ENCODE measurements around the gene PCGF1.
A peak's percentile ranks its signal among the peaks of the same experiment; 100 is the strongest.

Gene PCGF1

GRCh38 chr2:74515981-74516633 is 8.6 kb upstream of the PCGF1 start:
- H3K4me1 ChIP-seq = no peaks in the 10 kb centered on the region
- no peaks in the 10 kb centered on the region for H3K9me3 ChIP-seq
- H3K27me3 ChIP-seq (ENCODE audit: low read depth) = no peaks in the 10 kb centered on the region
- no peak overlapping the region for H3K4me3 ChIP-seq
- in situ Hi-C loops (cut with MboI; ENCODE audit: low sequenced_read_pairs) = no loop called here
- DNase-seq (ENCODE audit: low spot score in 2 of 2) = no peak
- no peaks in the 10 kb centered on the region for H3K36me3 ChIP-seq (replicated peaks)

- DNase-seq (ENCODE audit: low spot score in 2 of 2) = no peak
- no peaks in the 10 kb centered on the region for H3K9me3 ChIP-seq
- H3K4me1 ChIP-seq = no peaks in the 10 kb centered on the region
- no peaks in the 10 kb centered on the region for H3K36me3 ChIP-seq (replicated peaks)
- no peaks in the 10 kb centered on the region for H3K27me3 ChIP-seq (ENCODE audit: low read depth)
- no peak overlapping the region for H3K4me3 ChIP-seq
- in situ Hi-C loops (cut with MboI; ENCODE audit: low sequenced_read_pairs) = no loop called here
These were observed 7.9 kb upstream of the PCGF1 start for GRCh38 chr2:74515271-74515980.

GRCh38 chr2:74514368-74515270 is 7.1 kb upstream of the PCGF1 start, which contains the start of gene TLX2:
TLX2 (plus strand) TSS chr2:74514450; CDS start chr2:74514807, 357 bp downstream.
- in situ Hi-C loops (cut with MboI; ENCODE audit: low sequenced_read_pairs) = no loop called here
- Histone ChIP-seq H3K9me3 (no peaks in the 10 kb centered on the region), H3K27me3 (ENCODE audit: low read depth) (no peaks in the 10 kb centered on the region), H3K4me1 (no peaks in the 10 kb centered on the region), H3K36me3 (replicated peaks) (no peaks in the 10 kb centered on the region), H3K4me3 (no peak within 1 kb of the TSS)
- DNase-seq (ENCODE audit: low spot score in 2 of 2) = no peak

- H3K4me3 ChIP-seq = no peak overlapping the region
- no peaks in the 10 kb centered on the region for H3K9me3 ChIP-seq
- DNase-seq (ENCODE audit: low spot score in 2 of 2) = no peak
- in situ Hi-C loops (cut with MboI; ENCODE audit: low sequenced_read_pairs) = no loop called here
- no peaks in the 10 kb centered on the region for H3K4me1 ChIP-seq
- H3K27me3 ChIP-seq (ENCODE audit: low read depth) = no peaks in the 10 kb centered on the region
- H3K36me3 ChIP-seq (replicated peaks) = no peaks in the 10 kb centered on the region
These were observed 6.3 kb upstream of the PCGF1 start for GRCh38 chr2:74513605-74514367.

GRCh38 chr2:74512744-74513604 is 5.5 kb upstream of the PCGF1 start:
- no peak overlapping the region for H3K4me3 ChIP-seq
- no peaks in the 10 kb centered on the region for H3K36me3 ChIP-seq (replicated peaks)
- no peaks in the 10 kb centered on the region for H3K27me3 ChIP-seq (ENCODE audit: low read depth)

GRCh38 chr2:74511104-74511989 is 3.9 kb upstream of the PCGF1 start:
- H3K4me3 ChIP-seq = no peak overlapping the region
- no peak for DNase-seq (ENCODE audit: low spot score in 2 of 2)
- H3K36me3 ChIP-seq (replicated peaks) = no peaks in the 10 kb centered on the region
- in situ Hi-C loops (cut with MboI; ENCODE audit: low sequenced_read_pairs) = no loop called here
- no peaks in the 10 kb centered on the region for H3K27me3 ChIP-seq (ENCODE audit: low read depth)
- peaks cover 4% of the 10 kb centered on the region for H3K4me1 ChIP-seq
- H3K9me3 ChIP-seq = no peaks in the 10 kb centered on the region

More at GRCh38 chr2:74512744-74513604, 5.5 kb upstream of the PCGF1 start:
- H3K4me1 ChIP-seq = no peaks in the 10 kb centered on the region; the same call in 1 of the 2 replicates
- in situ Hi-C loops (cut with MboI; ENCODE audit: low sequenced_read_pairs) = no loop called here
- DNase-seq (ENCODE audit: low spot score in 2 of 2) = no peak
- H3K9me3 ChIP-seq = no peaks in the 10 kb centered on the region

GRCh38 chr2:74510272-74510671 is 2.8 kb upstream of the PCGF1 start:
- H3K4me1 ChIP-seq = peaks cover 4% of the 10 kb centered on the region
- no peaks in the 10 kb centered on the region for H3K27me3 ChIP-seq (ENCODE audit: low read depth)
- in situ Hi-C loops (cut with MboI; ENCODE audit: low sequenced_read_pairs) = no loop called here
- DNase-seq (ENCODE audit: low spot score in 2 of 2) = no peak
- H3K4me3 ChIP-seq = no peak overlapping the region
- no peaks in the 10 kb centered on the region for H3K9me3 ChIP-seq
- H3K36me3 ChIP-seq (replicated peaks) = peaks cover 9% of the 10 kb centered on the region

- Histone ChIP-seq H3K36me3 (replicated peaks) (peaks cover 14% of the 10 kb centered on the region), H3K9me3 (no peaks in the 10 kb centered on the region), H3K4me1 (peaks cover 4% of the 10 kb centered on the region), H3K4me3 (peak overlapping the region; percentile 99), H3K27me3 (ENCODE audit: low read depth) (no peaks in the 10 kb centered on the region)
- DNase-seq (ENCODE audit: low spot score in 2 of 2) = no peak
- in situ Hi-C loops (cut with MboI; ENCODE audit: low sequenced_read_pairs) = no loop called here
These were observed 528 bp upstream of the PCGF1 start for GRCh38 chr2:74507926-74508520.

GRCh38 chr2:74505448-74506246 is 1.8 kb downstream of the PCGF1 start:
- no peaks in the 10 kb centered on the region for H3K9me3 ChIP-seq
- H3K4me3 ChIP-seq = no peak overlapping the region

GRCh38 chr2:74504591-74504990 is 2.9 kb downstream of the PCGF1 start:
- no peaks in the 10 kb centered on the region for H3K27me3 ChIP-seq (ENCODE audit: low read depth)
- H3K9me3 ChIP-seq = no peaks in the 10 kb centered on the region
- no peak overlapping the region for H3K4me3 ChIP-seq
- H3K36me3 ChIP-seq (replicated peaks) = peaks cover 14% of the 10 kb centered on the region
- DNase-seq (ENCODE audit: low spot score in 2 of 2) = no peak
- in situ Hi-C loops (cut with MboI; ENCODE audit: low sequenced_read_pairs) = no loop called here
- peaks cover 4% of the 10 kb centered on the region for H3K4me1 ChIP-seq

More at GRCh38 chr2:74505448-74506246, 1.8 kb downstream of the PCGF1 start:
- peaks cover 14% of the 10 kb centered on the region for H3K36me3 ChIP-seq (replicated peaks)
- in situ Hi-C loops (cut with MboI; ENCODE audit: low sequenced_read_pairs) = no loop called here
- DNase-seq (ENCODE audit: low spot score in 2 of 2) = no peak
- H3K4me1 ChIP-seq = peaks cover 4% of the 10 kb centered on the region
- H3K27me3 ChIP-seq (ENCODE audit: low read depth) = no peaks in the 10 kb centered on the region

All from HAP-1 (cell line).